OCI-LY3 (cell line): Measurements from ENCODE around the gene SMIM38.

Experiments
- EZH2phosphoT487 ChIP-seq: fragments of 200-600 bp; shearing (Covaris generic); IDR thresholded peaks from 2 replicates; pipeline ENCODE4 v1.6.1; 2018; ENCODE audit warnings: antibody characterized with exemption, mixed run types, low read depth
- TF ChIP-seq, protein P1 (sequence below): fragments of 200-600, 300-600 bp; sonication (generic); IDR thresholded peaks from 2 replicates; pipeline ENCODE4 v1.5.1; 2014; ENCODE audit warnings: antibody characterized with exemption, low read length, low read depth

DNA sequence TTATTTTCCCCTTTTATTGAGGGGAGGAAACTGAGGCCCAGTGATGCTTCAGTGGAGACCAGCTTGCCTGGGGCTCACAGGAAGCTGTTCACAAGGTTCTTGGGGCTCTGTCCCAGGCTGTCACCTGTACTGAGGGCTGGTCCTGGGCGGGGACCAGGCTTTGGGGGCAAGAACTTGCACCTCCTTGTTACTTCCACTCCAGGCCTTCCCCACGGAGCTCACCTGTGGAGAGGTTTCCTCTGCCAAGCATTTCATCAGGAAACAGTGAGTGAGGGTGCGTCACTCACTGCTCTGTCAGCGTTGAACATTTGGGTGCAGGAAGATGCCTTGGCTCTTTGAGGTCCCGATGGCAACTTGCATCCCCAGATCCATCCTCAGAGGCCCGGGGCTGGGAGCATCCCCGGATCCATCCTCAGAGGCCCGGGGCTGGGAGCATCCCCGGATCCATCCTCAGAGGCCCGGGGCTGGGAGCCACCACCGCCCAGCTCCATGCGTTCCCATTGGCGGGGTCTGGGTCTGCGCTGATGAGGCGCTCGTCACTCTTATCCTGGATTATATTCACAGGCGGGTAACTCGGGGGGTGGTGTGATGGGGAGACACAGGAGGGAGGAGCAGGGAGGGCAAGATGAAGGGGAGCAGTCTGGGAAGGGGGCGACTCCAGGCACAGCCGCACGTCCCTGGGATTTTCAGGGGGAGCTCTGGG lies 1.4 kb upstream of the SMIM38 start:
- TF ChIP-seq, protein P1, sequence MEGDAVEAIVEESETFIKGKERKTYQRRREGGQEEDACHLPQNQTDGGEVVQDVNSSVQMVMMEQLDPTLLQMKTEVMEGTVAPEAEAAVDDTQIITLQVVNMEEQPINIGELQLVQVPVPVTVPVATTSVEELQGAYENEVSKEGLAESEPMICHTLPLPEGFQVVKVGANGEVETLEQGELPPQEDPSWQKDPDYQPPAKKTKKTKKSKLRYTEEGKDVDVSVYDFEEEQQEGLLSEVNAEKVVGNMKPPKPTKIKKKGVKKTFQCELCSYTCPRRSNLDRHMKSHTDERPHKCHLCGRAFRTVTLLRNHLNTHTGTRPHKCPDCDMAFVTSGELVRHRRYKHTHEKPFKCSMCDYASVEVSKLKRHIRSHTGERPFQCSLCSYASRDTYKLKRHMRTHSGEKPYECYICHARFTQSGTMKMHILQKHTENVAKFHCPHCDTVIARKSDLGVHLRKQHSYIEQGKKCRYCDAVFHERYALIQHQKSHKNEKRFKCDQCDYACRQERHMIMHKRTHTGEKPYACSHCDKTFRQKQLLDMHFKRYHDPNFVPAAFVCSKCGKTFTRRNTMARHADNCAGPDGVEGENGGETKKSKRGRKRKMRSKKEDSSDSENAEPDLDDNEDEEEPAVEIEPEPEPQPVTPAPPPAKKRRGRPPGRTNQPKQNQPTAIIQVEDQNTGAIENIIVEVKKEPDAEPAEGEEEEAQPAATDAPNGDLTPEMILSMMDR = no peak
- TF ChIP-seq EZH2phosphoT487 = no peak
